ENCODE measurements around the gene MAP2K6.

DNA sequence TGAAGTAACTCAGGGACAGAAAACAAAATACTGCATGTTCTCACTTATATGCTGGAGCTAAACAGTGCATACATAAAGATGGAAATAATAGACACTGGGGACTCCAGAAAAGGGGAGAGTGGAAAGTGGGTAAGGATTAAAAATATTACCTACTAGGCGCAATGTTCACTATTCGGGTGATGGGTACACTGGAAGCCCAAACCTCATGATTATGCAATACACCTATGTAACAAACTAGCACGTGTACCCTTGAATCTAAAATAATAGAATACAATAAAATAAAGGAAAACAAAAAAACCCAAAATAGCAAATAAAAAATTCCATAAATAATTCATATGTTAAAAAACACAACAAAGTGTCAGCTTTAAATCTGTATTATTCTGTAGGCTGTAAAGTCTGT, 56.9 kb downstream of the MAP2K6 start:
- TF ChIP-seq, protein P1, sequence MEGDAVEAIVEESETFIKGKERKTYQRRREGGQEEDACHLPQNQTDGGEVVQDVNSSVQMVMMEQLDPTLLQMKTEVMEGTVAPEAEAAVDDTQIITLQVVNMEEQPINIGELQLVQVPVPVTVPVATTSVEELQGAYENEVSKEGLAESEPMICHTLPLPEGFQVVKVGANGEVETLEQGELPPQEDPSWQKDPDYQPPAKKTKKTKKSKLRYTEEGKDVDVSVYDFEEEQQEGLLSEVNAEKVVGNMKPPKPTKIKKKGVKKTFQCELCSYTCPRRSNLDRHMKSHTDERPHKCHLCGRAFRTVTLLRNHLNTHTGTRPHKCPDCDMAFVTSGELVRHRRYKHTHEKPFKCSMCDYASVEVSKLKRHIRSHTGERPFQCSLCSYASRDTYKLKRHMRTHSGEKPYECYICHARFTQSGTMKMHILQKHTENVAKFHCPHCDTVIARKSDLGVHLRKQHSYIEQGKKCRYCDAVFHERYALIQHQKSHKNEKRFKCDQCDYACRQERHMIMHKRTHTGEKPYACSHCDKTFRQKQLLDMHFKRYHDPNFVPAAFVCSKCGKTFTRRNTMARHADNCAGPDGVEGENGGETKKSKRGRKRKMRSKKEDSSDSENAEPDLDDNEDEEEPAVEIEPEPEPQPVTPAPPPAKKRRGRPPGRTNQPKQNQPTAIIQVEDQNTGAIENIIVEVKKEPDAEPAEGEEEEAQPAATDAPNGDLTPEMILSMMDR (optimal IDR thresholded peaks at IDR 0.05 in 1 of 3, IDR thresholded peaks at IDR 0.05 in 1 of 3, conservative IDR thresholded peaks at IDR 0.05 in 1 of 3; ENCODE audit: extremely low read depth in 1 of 3, insufficient read depth in 2 of 3, low read length in 3 of 3), result no peak
- TF ChIP-seq EZH2 (IDR thresholded peaks at IDR 0.05; ENCODE audit: low read length), result no peak

Data from keratinocyte (primary cell).